Mammary epithelial cell (primary cell): Measurements from ENCODE around the gene POFUT1.

Experiments
- CTCF ChIP-seq, 2 donors: IDR thresholded peaks in 1 of 2; conservative IDR thresholded peaks in 1 of 2; 2 replicates each; pipeline ENCODE4 v1.5.1; 2011 to 2012; ENCODE audit warnings: inconsistent platforms in 2 of 2, low read length in 2 of 2, mild to moderate bottlenecking in 2 of 2, control low read depth in 1 of 2, low read depth in 1 of 2; ENCODE audit not compliant: insufficient read depth in 1 of 2; ENCODE audit errors: extremely low read depth in 1 of 2
- EZH2 ChIP-seq: IDR thresholded peaks from 2 replicates; pipeline ENCODE4 v1.6.1; 2012; ENCODE audit warnings: low read length, inconsistent platforms, borderline replicate concordance

GRCh38 chr20:32183947-32184635 is 23.6 kb upstream of the POFUT1 start:
- no peak for TF ChIP-seq EZH2
- no peak for TF ChIP-seq CTCF (conservative IDR thresholded peaks at IDR 0.05 in 1 of 2, IDR thresholded peaks at IDR 0.05 in 1 of 2; ENCODE audit: extremely low read depth in 1 of 2, insufficient read depth in 1 of 2, low read depth in 1 of 2, low read length in 2 of 2)
